Tongue (tissue), 2 donors: Measurements from ENCODE around the gene PRR13. TPM values are rescaled to one million over a fixed set of nuclear protein-coding genes. Genes with fewer than 3 reads are reported as not detected.
"Not testable (repeated sequence)": the region's sequence is repeated elsewhere in the genome, so short reads cannot be mapped to it uniquely, and the experiment has no call there.

Experiments used
- DNase-seq: peaks from one replicate; pipeline ENCODE4 v3.0.0-alpha.2; 2015
- total RNA-seq: library from RNA; depleted of rRNA; stranded (reverse); fragments of >200 nt; gene quantifications from one replicate; pipeline ENCODE4 v1.2.3, GENCODE V29; 2014

The PRR13 gene
- total RNA-seq, 1 donor from 2014 or later = 13.0 TPM

- no peak for DNase-seq
These were observed 30.6 kb downstream of the PRR13 start for GRCh38 chr12:53472056-53472582.

DNA sequence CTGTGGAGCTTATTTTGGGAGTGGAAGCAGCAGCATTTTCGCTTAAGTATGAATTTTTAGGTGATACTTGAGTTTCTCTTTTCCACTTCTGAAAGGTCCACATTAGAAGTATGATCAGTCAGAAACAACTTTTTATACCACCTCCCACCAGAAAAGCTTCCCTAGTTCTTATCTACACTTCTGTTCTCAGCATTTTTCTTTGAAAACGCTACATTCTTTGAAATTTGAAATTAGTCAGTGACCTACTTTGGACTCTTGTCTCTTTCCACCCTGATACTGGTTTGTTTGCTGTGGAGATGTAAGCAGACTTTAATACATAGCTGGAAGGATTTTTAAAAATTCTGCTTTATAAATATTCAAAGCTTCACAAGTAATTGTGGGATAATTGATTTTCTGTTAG, 32.5 kb downstream of the PRR13 start:
- no peak for DNase-seq

DNA sequence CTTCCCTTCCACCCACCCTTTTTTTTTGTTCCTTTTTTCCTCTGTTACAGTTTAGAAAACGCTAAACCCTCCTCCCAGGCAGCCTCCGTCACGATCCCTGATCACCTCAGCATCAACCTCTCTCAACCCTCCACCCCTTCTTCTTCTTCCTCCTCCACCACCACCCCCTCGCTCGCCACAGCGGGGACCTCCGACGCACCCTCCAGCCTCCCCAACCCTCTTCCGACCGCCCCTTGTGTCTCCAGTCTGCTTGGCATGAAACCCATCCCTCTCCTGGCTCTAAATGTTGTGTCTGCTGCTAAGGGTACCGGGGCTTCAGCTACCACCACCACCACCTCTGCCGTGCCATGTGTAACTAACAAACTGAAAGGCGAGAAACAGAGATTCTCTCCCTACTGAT, 33.3 kb downstream of the PRR13 start:
- DNase-seq = no peak

DNA sequence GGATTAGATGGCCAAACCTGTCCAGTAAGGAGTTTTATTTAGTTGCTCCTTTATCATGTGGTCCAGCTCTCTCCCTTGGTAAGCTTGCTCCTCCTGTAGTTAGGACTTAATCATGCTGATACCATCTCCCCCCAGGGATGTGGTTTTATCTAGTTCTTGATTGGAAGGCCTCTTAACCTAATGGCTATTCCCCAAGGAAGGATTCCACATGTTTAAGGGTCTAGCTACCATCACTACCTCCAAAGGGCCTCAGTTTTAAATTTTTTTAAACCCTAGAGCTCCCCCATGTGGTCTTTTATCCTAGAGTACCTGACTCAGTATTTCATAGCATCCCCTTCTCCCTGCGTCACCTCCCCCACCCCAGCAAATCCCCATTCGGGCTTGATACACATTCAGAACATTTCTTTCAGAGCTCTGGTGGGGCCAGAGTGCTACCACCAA, 35.3 kb downstream of the PRR13 start:
- no peak for DNase-seq

- DNase-seq = no peak
These were observed 37.3 kb downstream of the PRR13 start for GRCh38 chr12:53478865-53479264.

DNA sequence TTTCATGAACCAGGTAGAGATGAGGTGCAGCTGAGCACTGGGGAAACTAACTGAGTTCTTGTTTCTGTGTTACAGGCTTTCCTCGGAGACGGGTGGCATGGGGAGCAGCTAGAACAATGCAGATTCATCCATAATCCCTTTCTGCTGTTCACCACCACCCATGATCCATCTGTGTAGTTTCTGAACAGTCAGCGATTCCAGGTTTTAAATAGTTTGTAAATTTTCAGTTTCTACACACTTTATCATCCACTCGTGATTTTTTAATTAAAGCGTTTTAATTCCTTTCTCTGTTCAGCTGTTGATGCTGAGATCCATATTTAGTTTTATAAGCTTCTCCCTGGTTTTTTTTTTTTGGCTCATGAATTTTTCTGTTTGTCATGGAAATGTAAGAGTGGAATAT, 37.8 kb downstream of the PRR13 start:
- no peak for DNase-seq

DNA sequence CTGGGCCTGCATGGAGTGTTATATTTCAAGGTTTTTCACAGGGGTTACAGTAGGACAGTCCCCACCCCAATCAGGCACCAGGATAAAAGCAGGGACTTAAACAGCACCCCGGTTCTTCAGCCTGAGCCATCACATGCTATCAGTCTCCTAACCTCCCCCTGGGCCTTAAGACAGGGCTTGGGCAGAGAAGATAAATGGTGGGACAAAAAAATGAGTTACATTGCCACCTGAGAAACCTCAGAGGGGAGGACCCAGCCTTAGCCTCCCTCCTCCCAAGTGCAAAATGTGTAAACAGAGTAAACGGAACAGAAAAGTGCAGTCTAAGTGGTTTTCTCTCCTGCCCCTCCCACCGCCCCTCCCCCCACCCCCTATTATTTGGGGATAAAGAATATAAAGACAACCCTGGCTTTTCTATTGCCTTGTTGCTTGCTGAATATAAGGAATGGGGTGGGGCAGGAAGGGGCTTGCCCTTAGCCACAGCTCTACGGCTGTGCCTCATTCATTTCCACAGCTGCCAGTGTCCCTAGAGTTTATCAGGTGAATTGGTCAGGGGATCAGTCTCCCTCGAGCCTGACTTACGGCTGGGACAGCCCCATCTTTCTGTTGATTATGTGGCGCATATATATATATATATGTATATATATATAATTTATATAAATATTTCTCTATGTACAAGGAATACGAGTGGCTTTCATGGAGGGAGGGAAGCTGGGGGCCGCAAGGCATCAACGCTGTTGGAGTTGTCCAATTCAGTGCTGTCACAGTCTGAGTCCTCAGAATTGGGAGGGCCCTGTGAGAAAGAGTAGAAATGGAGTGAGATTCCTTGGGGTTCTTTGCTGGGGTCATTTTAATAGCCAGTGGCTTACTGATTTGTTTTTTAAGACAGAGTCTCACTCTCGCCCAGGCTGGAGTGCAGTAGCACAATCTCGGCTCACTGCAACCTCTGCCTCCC, 39.2 kb downstream of the PRR13 start:
- DNase-seq = no peak

- DNase-seq = not testable (repeated sequence)
These were observed 39.9 kb downstream of the PRR13 start for GRCh38 chr12:53481458-53481857.

- DNase-seq = no peak
These were observed 40.5 kb downstream of the PRR13 start for GRCh38 chr12:53481939-53482586.

- no peak for DNase-seq
These were observed 41.2 kb downstream of the PRR13 start for GRCh38 chr12:53482626-53483168.

DNA sequence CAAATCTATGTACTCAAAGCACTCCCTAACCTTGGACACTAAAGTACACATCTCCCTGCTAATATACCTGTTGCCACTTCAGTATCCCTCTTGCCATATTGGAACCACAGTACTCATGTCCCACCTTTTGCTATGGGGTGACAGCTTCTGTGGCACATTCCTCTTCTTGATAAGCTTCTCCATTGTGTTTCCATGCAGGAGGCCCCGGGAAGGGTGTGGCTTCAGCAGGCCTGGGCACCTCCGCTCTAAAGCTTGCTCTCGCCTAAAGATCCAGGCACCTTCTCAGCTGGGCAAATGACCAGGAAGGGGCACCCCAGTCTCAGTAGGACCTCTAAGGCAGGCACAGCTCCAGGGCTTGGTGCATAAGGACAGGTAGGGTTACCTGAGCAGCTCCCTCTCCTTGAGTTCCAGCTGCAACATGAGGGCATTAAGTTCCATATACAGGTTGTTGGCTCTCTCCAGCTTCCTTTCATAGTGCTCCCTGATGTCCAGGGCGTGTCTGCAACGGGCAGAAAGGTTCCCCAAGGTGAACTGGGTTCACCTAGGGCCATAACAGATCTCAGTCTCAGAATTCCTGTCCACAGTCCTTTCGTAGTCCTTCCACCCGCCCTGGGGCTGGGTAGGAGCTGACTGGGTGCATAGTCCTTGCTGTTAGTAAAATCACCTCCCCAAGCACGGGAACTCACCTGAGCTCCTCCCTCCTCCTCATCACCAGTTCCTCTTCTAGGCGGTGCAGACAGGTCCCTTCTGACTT, 41.9 kb downstream of the PRR13 start:
- DNase-seq = no peak

DNA sequence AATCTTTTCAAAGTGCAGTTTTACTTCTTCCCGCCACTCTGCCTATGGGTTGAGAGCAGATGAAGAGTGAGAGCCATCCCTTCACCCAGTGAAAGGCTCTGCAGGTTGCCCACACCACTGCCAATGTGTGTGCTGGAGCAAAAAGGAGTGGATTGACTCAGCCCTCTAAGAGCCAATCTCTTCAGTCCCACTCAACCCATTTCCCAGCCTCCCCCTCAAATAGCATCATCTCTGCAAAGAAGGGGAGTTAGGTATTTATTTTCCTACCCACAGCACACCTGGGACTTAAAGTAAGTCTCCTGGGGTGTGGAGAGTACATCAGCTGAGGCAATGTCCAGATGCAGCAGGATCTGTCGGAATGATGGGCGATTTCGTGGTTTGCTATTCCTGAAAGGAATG, 42.4 kb downstream of the PRR13 start:
- no peak for DNase-seq

- DNase-seq = no peak
These were observed 43.4 kb downstream of the PRR13 start for GRCh38 chr12:53484686-53485575.

DNA sequence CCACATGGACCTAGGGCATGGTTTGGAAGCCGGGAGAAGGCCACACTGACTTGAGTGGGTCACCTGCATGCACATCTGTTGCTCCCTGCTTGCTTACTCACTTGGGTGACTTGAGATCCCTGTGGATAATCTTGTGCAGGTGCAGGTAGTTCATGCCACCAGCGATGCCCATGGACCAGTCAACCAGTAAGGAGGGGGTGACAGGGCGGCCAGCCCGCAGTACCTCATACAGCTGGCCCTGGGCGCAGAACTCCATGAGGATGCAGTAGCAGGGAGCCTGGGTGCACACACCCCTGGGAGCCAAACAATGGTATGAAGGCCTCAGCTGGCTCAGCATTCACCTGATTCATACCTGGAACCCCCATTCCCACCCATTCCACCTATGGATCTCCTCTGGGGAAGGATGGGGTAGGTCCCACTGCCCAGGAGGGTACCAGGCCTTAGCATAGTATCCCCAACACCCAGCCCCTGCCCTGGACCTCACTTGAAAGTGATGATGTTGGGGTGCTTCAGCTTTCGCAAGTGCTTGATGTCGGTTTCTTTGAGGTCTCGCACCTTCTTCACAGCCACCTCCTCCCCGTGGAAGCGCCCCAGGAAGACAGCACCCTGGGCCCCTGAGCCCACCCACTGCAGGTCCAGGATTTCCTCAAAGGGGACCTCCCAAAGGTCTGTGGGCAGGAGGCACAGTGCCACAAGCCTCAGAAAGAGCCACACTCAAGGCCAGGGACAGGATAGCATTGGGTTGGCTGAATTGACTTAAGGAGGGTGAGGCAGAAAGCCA, 44.6 kb downstream of the PRR13 start:
- no peak for DNase-seq

GRCh38 chr12:53486736-53487487, 45.4 kb downstream of the PRR13 start:
- no peak for DNase-seq

GRCh38 chr12:53489242-53489864, 47.8 kb downstream of the PRR13 start:
- DNase-seq = no peak

DNA sequence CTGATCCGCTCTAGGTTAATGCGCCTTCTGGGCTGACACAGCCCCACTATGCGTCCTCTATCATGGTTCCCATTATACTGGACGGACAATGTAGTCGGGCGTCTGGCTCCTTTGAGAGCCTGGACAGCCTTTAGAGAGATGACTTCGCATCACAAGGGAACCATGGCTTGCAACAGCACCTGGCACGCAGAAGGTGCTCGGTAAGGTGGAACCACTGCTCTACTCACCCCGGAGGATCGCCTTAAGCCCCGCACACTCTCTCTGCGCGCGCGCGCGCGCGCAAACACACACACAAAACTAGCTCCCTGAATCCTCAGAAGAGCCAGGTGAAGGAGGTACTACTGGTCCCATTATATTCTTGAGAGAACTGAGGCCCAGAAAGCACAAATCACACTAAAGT, 50.7 kb downstream of the PRR13 start:
- DNase-seq = peak; percentile 35

DNA sequence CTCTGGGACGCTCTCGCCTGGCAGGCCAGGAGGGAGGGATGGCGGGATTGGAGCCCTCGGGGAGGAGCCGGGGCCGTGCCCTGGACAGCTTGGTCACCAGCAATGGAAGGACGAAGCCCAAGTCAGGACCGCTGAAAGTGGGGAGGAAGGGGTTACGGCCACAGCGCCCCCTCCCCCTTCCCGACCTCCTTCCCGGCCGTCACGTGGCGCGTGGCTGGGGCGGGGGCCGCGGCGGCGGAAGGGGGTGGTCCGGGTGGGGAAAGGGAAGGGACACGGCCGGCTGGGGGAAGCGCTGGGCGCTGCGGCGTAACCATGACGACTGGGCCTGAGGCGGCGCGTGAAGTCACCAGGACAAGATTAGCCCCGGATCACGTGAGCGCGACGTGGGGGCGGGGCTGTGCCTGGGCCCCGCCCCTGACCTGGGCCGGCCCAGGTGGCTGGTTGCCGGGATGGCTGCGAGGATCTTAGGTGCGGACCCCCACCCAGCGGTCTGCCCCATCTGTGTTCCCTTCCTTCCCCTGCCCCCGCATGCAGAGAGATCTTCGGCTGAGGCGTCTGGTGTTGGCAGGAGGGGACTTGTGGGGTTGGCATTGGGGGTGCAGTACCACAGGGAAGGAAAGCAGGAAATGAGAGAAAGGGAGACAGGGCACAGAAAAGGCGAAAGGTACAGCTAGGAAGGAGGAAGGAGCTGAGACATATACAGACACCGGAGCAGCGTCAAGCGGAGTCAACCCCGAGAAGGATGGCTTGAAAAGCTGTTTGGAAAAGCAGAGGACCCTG, 51.5 kb downstream of the PRR13 start:
- peak; percentile 98 for DNase-seq
